Prostate gland (tissue), 2 donors: ENCODE results near the gene GPR108. TPM values are rescaled to one million over a fixed set of nuclear protein-coding genes. Genes with fewer than 3 reads are reported as not detected.

Experiments
- DNase-seq: peaks from one replicate; pipeline ENCODE4 v3.0.0-alpha.2; 2019; ENCODE audit warnings: low spot score
- H3K27ac ChIP-seq, 2 donors: fragments of 200-600 bp; sonication (generic); 2 replicates each; pipeline ENCODE4 v1.5.1; 2017 to 2019
- H3K27me3 ChIP-seq: fragments of 200-600 bp; sonication (generic); replicated peaks from 2 replicates; pipeline ENCODE4 v1.5.1; 2019; ENCODE audit not compliant: insufficient read depth
- H3K36me3 ChIP-seq, 2 donors: fragments of 200-600 bp; sonication (generic); 1 replicate in 1 of 2; 2 replicates in 1 of 2; pipeline versions ENCODE4 v1.5.1 to v1.8.1; 2017 to 2019
- H3K4me1 ChIP-seq: fragments of 200-600 bp; sonication (generic); replicated peaks from 2 replicates; pipeline ENCODE4 v1.5.1; 2019
- H3K4me3 ChIP-seq, 2 donors: fragments of 200-600 bp; sonication (generic); 2 replicates each; pipeline ENCODE4 v1.5.1; 2017 to 2019
- H3K9me3 ChIP-seq: fragments of 200-600 bp; sonication (generic); 2 replicates; pipeline ENCODE4 v1.5.1; 2017
- CTCF ChIP-seq, 4 experiments: fragments of 200-600 bp in 2 of 4; fragments of 450-650 bp in 2 of 4; sonication (generic) in 2 of 4; IDR thresholded peaks; 1 replicate in 3 of 4; 2 replicates in 1 of 4; pipeline ENCODE4 v1.5.1; 2016 to 2019; ENCODE audit warnings: antibody characterized with exemption in 4 of 4, mild to moderate bottlenecking in 2 of 4, moderate library complexity in 2 of 4
- POLR2A ChIP-seq: fragments of 450-650 bp; IDR thresholded peaks from one replicate; pipeline ENCODE4 v1.6.1; 2016; ENCODE audit warnings: antibody characterized with exemption, mild to moderate bottlenecking
- POLR2AphosphoS5 ChIP-seq: sonication (generic); formaldehyde crosslinking; IDR thresholded peaks from one replicate; pipeline ENCODE4 v1.6.1; 2017; ENCODE audit warnings: antibody characterized with exemption
- WGBS: methylation state at CpG from one replicate; pipeline ENCODE4 v1.1.5; 2018; 5-methylcytosine and 5-hydroxymethylcytosine counted together
- intact Hi-C: fragments of 100-400 bp; cut with DNase I; formaldehyde crosslinking; loops from one replicate; pipeline ENCODE4 v1.14.2; 2022
- total RNA-seq, 2 donors: library from RNA; depleted of rRNA; stranded (reverse); fragments of >200 nt; gene quantifications; one replicate each; pipeline ENCODE4 v1.1.0, GENCODE V29; 2016

GPR108 gene
- total RNA-seq, 2 donors from 2014 or later, result 62.7 to 98.0 TPM

GRCh38 chr19:6687114-6687513, 50.3 kb downstream of the GPR108 start:
- intact Hi-C loops, result no loop called here
- DNase-seq, result no peak
- H3K9me3 ChIP-seq, result no peaks in the 10 kb centered on the region
- TF ChIP-seq POLR2AphosphoS5 (no peak), CTCF (IDR thresholded peaks at IDR 0.05) (no peak), POLR2A (no peak)
- no peak overlapping the region for H3K4me3 ChIP-seq
- H3K36me3 ChIP-seq, result no peaks in the 10 kb centered on the region
- H3K27ac ChIP-seq, result no peak overlapping the region
- no peaks in the 10 kb centered on the region for H3K4me1 ChIP-seq
- no peaks in the 10 kb centered on the region for H3K27me3 ChIP-seq
- 75% methylated on average over 5 of the region's 5 CpGs for WGBS

GRCh38 chr19:6686628-6686975, 50.8 kb downstream of the GPR108 start:
- H3K36me3 ChIP-seq, result no peaks in the 10 kb centered on the region
- no peaks in the 10 kb centered on the region for H3K9me3 ChIP-seq
- no peak for TF ChIP-seq POLR2AphosphoS5
- TF ChIP-seq POLR2A, result no peak
- TF ChIP-seq CTCF (IDR thresholded peaks at IDR 0.05), result no peak
- 84% methylated on average over 4 of the region's 4 CpGs for WGBS
- H3K27ac ChIP-seq, result no peak overlapping the region
- H3K4me3 ChIP-seq, result no peak overlapping the region
- no peaks in the 10 kb centered on the region for H3K27me3 ChIP-seq
- no peaks in the 10 kb centered on the region for H3K4me1 ChIP-seq
- no peak for DNase-seq
- intact Hi-C loops, result no loop called here

GRCh38 chr19:6685962-6686627, 51.3 kb downstream of the GPR108 start:
- 85% methylated on average over 15 of the region's 15 CpGs for WGBS

GRCh38 chr19:6685482-6685881, 51.9 kb downstream of the GPR108 start:
- DNase-seq, result no peak
- 88% methylated on average over 4 of the region's 4 CpGs for WGBS

More at GRCh38 chr19:6685962-6686627, 51.3 kb downstream of the GPR108 start:
- H3K9me3 ChIP-seq, result no peaks in the 10 kb centered on the region
- no peaks in the 10 kb centered on the region for H3K4me1 ChIP-seq
- no peak overlapping the region for H3K4me3 ChIP-seq
- H3K27ac ChIP-seq, result no peak overlapping the region
- intact Hi-C loops, result no loop called here
- TF ChIP-seq POLR2A (no peak), POLR2AphosphoS5 (no peak), CTCF (IDR thresholded peaks at IDR 0.05) (no peak)
- no peaks in the 10 kb centered on the region for H3K36me3 ChIP-seq
- H3K27me3 ChIP-seq, result no peaks in the 10 kb centered on the region
- DNase-seq, result no peak

More at GRCh38 chr19:6685482-6685881, 51.9 kb downstream of the GPR108 start:
- Histone ChIP-seq H3K9me3 (no peaks in the 10 kb centered on the region), H3K4me1 (no peaks in the 10 kb centered on the region), H3K36me3 (no peaks in the 10 kb centered on the region), H3K4me3 (no peak overlapping the region), H3K27me3 (no peaks in the 10 kb centered on the region), H3K27ac (no peak overlapping the region)
- TF ChIP-seq POLR2AphosphoS5, result no peak
- TF ChIP-seq CTCF (IDR thresholded peaks at IDR 0.05), result no peak
- TF ChIP-seq POLR2A, result no peak
- intact Hi-C loops, result no loop called here
